Epithelial cell of proximal tubule (primary cell): ENCODE results near the gene PRDM12. TPM values are rescaled to one million over a fixed set of nuclear protein-coding genes. Genes with fewer than 3 reads are reported as not detected.
A peak's percentile ranks its signal among the peaks of the same experiment; 100 is the strongest.
"Not testable (repeated sequence)": the region's sequence is repeated elsewhere in the genome, so short reads cannot be mapped to it uniquely, and the experiment has no call there.

ENCODE experiments used
- DNase-seq: peaks from one replicate; pipeline ENCODE4 v3.0.0-alpha.2; 2011; ENCODE audit warnings: low read depth
- H3K4me3 ChIP-seq: 2 replicates; pipeline ENCODE4 v1.5.1; 2011; ENCODE audit warnings: low read depth, mild to moderate bottlenecking, low read length
- CTCF ChIP-seq: conservative IDR thresholded peaks from 2 replicates; pipeline ENCODE4 v1.5.1; 2012; ENCODE audit warnings: low read depth, mild to moderate bottlenecking, low read length
- total RNA-seq: library from RNA; depleted of rRNA; stranded (reverse); fragments of >200 nt; gene quantifications from 2 replicates; pipeline ENCODE4 v1.2.3, GENCODE V29; 2015

Gene PRDM12
- total RNA-seq, 1 donor from 2014 or later, result not detected

- TF ChIP-seq CTCF, result no peak
- DNase-seq, result no peak
These were observed 17.5 kb downstream of the PRDM12 start for GRCh38 chr9:130681769-130682420.

DNA sequence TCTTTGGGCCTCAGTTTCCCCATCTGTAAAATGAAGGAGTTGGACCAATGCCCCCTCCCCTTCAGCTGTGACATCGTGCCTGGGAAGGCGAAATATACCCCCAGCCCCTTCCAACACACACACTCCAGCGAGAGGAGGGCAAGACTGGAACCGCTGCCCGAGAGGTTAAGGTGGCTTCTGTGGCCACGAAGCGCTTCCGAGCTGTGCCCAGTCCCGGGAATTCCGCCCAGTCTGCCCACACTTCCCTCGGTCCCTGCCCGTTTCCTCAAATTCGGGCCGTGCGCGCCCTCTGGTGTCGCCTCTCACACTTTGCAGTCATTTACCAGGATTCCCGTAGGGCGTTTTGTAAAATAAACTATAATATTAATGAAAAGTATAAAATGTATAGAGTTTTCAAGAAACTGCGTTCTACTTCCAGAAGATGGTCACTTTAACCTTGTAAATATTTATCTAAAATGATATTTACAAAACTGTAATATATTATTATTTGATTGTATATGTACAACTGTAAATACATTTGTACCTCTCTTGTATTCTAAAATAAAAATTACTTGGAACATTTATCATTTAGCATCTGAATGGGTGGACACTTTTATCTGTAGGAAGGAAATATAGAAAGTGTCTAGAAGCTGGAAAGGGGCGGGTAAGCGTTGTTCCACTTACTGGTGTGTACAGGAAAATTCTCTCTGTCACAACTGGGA is 18.2 kb downstream of the PRDM12 start:
- peak; percentile 85 for TF ChIP-seq CTCF
- DNase-seq, result no peak
- H3K4me3 ChIP-seq, result peak overlapping the region; percentile 59

More at GRCh38 chr9:130681769-130682420, 17.5 kb downstream of the PRDM12 start:
- H3K4me3 ChIP-seq, result peak overlapping the region; percentile 59

DNA sequence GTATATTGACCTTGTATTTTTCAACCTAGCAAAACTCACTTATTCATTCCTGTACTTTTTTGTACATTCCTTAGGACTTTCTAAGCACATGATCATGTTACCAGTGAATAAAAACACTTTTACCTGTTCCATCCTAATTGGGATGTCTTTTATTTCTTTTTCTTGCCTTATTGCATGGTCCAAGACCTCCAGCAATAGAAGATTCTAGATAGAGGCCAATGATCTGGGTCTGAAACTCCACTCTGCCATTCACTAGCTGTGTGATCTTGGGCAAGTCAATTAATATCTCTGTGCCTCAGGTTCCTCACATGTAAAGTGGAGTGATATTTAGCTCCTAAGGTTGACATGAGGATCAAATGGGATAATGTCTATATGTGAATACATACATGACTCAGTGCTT is 20.7 kb downstream of the PRDM12 start:
- no peak for DNase-seq
- no peak for TF ChIP-seq CTCF
- no peak overlapping the region for H3K4me3 ChIP-seq

- not testable (repeated sequence) for H3K4me3 ChIP-seq, DNase-seq
These were observed 21.6 kb downstream of the PRDM12 start for GRCh38 chr9:130685945-130686344.

GRCh38 chr9:130687615-130688014 is 23.2 kb downstream of the PRDM12 start:
- TF ChIP-seq CTCF, result no peak
- H3K4me3 ChIP-seq, result no peak overlapping the region
- DNase-seq, result no peak

DNA sequence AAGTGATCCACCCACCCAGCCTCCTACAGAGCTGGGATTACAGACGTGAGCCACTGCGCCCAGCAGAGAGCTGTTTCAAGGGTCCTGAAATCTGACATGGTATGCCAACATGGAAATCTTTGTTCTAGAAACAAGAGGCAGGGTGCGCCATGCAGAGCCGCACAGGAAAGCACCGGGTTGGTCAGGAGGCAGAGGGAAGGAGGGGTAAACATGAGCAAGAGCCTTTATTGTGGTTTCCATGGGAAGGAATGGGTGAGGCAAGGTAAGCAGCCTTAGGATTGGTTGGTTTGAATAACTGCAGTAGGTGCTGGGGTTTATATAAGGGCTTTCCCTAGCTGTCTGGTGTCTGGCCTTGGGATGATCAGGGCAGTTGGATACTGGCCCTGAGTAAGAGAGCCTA is 23.7 kb downstream of the PRDM12 start:
- H3K4me3 ChIP-seq, result no peak overlapping the region

DNA sequence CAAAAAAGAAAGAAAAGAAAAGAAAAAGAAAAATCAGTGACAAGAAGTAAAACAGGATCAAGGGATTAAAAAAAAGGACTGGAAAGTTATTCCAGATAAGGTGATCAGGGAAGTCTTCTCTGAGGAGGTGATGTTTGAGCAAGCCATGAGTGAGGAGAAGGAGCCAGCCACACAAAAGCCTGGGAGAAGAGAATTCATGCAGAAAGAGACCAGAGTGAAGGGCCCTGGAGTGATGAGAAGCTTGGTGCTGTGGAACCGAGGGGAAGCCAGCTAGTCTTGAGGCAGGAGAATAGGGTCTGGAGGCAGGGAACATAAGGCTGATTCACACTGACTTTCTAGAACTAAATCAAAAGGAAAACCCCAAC is 25.2 kb downstream of the PRDM12 start:
- no peak for TF ChIP-seq CTCF
- DNase-seq, result no peak
- peak overlapping the region; percentile 44 for H3K4me3 ChIP-seq

More for the DNA sequence above, 23.7 kb downstream of the PRDM12 start:
- no peak for DNase-seq
- no peak for TF ChIP-seq CTCF
